ENCODE data around the gene STRBP.
A peak's percentile ranks its signal among the peaks of the same experiment; 100 is the strongest.

STRBP gene

GRCh38 chr9:123091459-123091858 is 176.9 kb downstream of the STRBP start:
- DNase-seq = no peak

- no peak for DNase-seq
Observed at GRCh38 chr9:123090956-123091355, 177.4 kb downstream of the STRBP start.

GRCh38 chr9:123090198-123090896 is 178.0 kb downstream of the STRBP start:
- DNase-seq = no peak

- no peak for DNase-seq
Observed at GRCh38 chr9:123089790-123090189, 178.6 kb downstream of the STRBP start.

- no peak for DNase-seq
Observed at GRCh38 chr9:123089040-123089439, 179.3 kb downstream of the STRBP start.

GRCh38 chr9:123087359-123087888 is 181.0 kb downstream of the STRBP start:
- no peak for DNase-seq

- no peak for DNase-seq
Observed at GRCh38 chr9:123085916-123086315, 182.5 kb downstream of the STRBP start.

- no peak for DNase-seq
Observed at GRCh38 chr9:123084256-123084655, 184.1 kb downstream of the STRBP start.

GRCh38 chr9:123083680-123084079 is 184.7 kb downstream of the STRBP start:
- no peak for DNase-seq

GRCh38 chr9:123081824-123082223 is 186.6 kb downstream of the STRBP start:
- peak in 1 of 5 experiments; percentile 34 for DNase-seq

- DNase-seq = peak in 1 of 5 experiments; percentile 13
Observed at GRCh38 chr9:123080444-123080843, 187.9 kb downstream of the STRBP start.

GRCh38 chr9:123074628-123075027 is 193.8 kb downstream of the STRBP start:
- DNase-seq = no peak

GRCh38 chr9:123073991-123074422 is 194.4 kb downstream of the STRBP start:
- DNase-seq = no peak

- DNase-seq = no peak
Observed at GRCh38 chr9:123073441-123073840, 194.9 kb downstream of the STRBP start.

- DNase-seq = no peak
Observed at GRCh38 chr9:123072407-123072995, 195.9 kb downstream of the STRBP start.
